ENCODE measurements around the gene WNK1. TPM values are rescaled to one million over a fixed set of nuclear protein-coding genes. Genes with fewer than 3 reads are reported as not detected.

The WNK1 gene
- total RNA-seq, 4 donors from 2014 or later: 168 to 223 (median 204) TPM

DNA sequence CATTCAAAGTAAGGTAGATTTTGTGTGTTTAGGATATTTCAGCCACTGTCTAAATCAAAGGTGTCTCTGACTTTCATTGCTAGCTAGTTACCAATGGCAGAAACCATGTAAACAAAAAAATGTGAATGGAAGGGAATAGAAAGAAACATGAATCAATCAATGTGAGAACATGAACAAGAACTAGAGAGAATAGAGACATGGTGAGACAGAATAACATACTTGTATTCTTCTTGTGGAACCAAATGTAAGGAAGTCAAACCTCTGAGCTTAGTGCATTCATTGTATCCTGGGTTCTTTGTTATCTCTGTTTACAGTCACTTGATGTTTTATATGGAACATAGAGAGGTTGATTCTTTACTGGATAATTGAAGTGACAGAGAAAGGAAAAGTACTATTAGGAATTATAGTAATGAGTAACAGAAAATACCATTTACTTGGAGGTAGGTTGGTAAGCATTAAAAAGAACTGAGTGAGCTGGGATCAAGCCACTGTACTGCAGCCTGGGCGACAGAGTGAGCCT is 2.6 kb upstream of the WNK1 start:
- no peaks in the 10 kb centered on the region for H3K36me3 ChIP-seq
- no peaks in the 10 kb centered on the region for H3K27me3 ChIP-seq
- H3K27ac ChIP-seq: peak overlapping the region; percentile 97 to 99 (median 99)
- no peaks in the 10 kb centered on the region for H3K9me3 ChIP-seq
- intact Hi-C loops (cut with DNase I; ENCODE audit: low total_unique reads) (loop anchor here (2.0 to 5.0 kb wide), 2 partner anchors 25 to 348 kb away; partner anchors contain the start of gene CCDC77), in situ Hi-C loops (cut with MboI; ENCODE audit: low sequenced_read_pairs in 4 of 4) (loop anchor here (5.0 to 25.0 kb wide), 5 partner anchors 65 to 175 kb away; no protein-coding TSS in a partner anchor)
- no peak for ATAC-seq
- no peak for DNase-seq
- TF ChIP-seq, protein P1, sequence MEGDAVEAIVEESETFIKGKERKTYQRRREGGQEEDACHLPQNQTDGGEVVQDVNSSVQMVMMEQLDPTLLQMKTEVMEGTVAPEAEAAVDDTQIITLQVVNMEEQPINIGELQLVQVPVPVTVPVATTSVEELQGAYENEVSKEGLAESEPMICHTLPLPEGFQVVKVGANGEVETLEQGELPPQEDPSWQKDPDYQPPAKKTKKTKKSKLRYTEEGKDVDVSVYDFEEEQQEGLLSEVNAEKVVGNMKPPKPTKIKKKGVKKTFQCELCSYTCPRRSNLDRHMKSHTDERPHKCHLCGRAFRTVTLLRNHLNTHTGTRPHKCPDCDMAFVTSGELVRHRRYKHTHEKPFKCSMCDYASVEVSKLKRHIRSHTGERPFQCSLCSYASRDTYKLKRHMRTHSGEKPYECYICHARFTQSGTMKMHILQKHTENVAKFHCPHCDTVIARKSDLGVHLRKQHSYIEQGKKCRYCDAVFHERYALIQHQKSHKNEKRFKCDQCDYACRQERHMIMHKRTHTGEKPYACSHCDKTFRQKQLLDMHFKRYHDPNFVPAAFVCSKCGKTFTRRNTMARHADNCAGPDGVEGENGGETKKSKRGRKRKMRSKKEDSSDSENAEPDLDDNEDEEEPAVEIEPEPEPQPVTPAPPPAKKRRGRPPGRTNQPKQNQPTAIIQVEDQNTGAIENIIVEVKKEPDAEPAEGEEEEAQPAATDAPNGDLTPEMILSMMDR (IDR thresholded peaks at IDR 0.05 in 4 of 5, conservative IDR thresholded peaks at IDR 0.05 in 1 of 5): no peak
- TF ChIP-seq POLR2A (IDR thresholded peaks at IDR 0.05): no peak
- peaks cover 9 to 13% of the 10 kb centered on the region in 2 donors for H3K4me1 ChIP-seq
- no peak overlapping the region for H3K4me3 ChIP-seq

DNA sequence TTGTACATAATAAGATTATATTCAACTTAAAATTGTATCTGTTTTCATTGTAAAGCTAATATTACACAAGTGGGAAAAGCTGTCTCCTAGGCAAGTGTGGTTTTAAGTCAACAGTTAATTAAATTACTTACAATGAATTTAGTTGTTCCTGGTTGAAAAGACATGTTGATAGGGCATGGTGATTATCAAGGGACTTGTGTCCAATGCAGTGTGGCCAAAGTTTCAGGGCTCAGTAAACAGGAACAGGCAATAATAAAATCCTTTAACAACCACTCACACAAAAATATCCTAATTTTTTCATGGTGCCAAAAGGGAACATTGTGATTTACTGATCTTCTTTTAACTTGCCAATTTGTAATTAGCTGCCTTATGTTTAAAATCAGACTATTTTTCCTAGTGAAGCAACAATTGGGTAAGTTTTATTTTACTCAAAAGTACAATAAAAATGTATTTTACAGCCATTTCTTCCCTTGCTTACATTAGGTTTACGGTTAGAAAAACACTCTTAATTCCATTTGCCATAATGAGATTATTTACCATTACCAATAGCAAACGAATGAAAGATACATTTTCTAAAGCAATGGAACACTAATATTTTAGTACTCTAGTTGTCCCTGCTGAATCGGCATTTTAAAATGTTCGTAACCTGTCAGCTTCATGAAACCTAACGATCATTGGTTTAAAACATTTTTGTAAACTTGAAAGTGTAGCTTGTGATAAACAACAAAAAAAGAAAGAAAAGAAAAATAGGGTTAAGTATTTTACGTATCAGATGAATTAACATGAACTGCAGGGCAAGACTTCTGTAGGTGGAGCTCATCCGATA is 1.8 kb upstream of the WNK1 start:
- TF ChIP-seq, protein P1 (IDR thresholded peaks at IDR 0.05 in 4 of 5, conservative IDR thresholded peaks at IDR 0.05 in 1 of 5): no peak
- no peak for TF ChIP-seq POLR2A (IDR thresholded peaks at IDR 0.05)
- peaks cover 10 to 14% of the 10 kb centered on the region in 2 donors for H3K4me1 ChIP-seq
- intact Hi-C loops (cut with DNase I; ENCODE audit: low total_unique reads): loop anchor here (1.0 to 5.0 kb wide), 5 partner anchors 26 to 348 kb away; partner anchors contain the start of gene CCDC77
- H3K4me3 ChIP-seq: peak overlapping the region; percentile 48 to 92 (median 78)
- DNase-seq (no peak), ATAC-seq (no peak)
- peak overlapping the region; percentile 97 to 99 (median 99) for H3K27ac ChIP-seq
- H3K9me3 ChIP-seq: no peaks in the 10 kb centered on the region
- in situ Hi-C loops (cut with MboI; ENCODE audit: low sequenced_read_pairs in 4 of 4): loop anchor here in 2 of 4 donors (5.0 to 10.0 kb wide), 3 partner anchors 64 to 173 kb away; no protein-coding TSS in a partner anchor
- H3K36me3 ChIP-seq: no peaks in the 10 kb centered on the region
- no peaks in the 10 kb centered on the region for H3K27me3 ChIP-seq

DNA sequence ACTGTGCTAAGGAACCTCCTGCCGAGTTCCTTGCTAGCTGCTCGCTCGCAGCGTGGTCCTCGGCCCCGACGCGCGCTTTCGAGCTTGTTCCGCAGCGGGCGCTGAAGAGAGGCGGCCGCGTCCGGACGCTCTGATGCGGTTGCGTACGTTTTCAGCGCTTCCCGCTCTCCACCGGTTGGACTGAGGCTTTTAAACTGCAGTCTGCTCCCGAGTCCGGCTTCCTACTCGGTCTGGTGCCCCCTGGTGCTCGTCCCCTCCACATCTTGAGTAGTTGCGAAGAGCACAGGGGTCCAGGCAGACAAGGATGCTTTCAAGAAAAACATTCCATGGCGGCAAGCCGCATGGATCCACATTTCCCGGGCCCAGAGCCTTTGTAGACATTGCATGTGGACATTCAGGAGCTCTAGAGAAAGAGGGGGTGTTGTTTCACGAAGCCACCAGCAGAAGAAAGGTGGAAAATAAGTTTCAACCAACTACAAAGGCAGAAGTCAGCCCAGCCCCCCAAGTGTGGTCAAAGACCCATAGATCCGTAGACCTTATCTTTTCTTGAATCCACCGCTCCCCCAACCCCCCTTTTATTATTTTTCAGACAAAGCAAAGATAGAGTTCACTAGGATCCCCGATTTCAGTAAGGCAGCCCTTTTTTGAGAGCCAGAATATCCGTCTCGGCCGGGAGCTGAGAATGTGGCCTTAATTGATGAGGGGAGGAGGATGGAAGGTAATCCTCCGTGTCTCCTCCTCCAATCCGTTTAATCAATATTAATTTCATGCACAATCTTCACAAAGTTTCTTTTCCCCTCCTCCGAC is 984 bp upstream of the WNK1 start:
- intact Hi-C loops (cut with DNase I; ENCODE audit: low total_unique reads): loop anchor here (1.0 to 5.0 kb wide), 5 partner anchors 27 to 349 kb away; partner anchors contain the start of gene CCDC77
- Histone ChIP-seq H3K27me3 (no peaks in the 10 kb centered on the region), H3K27ac (peak overlapping the region; percentile 97 to 99 (median 99)), H3K4me3 (peak overlapping the region; percentile 48 to 92 (median 78)), H3K36me3 (no peaks in the 10 kb centered on the region), H3K9me3 (no peaks in the 10 kb centered on the region), H3K4me1 (peaks cover 18 to 22% of the 10 kb centered on the region in 2 donors)
- ATAC-seq (peak; percentile 45 to 64), DNase-seq (peak; percentile 88 to 93)
- in situ Hi-C loops (cut with MboI; ENCODE audit: low sequenced_read_pairs in 4 of 4): loop anchor here in 2 of 4 donors (5.0 to 10.0 kb wide), 3 partner anchors 63 to 174 kb away; no protein-coding TSS in a partner anchor
- TF ChIP-seq, protein P1 (IDR thresholded peaks at IDR 0.05 in 4 of 5, conservative IDR thresholded peaks at IDR 0.05 in 1 of 5): peak; percentile 76 to 84 (median 82)
- peak; percentile 43 to 62 for TF ChIP-seq POLR2A (IDR thresholded peaks at IDR 0.05)

All from gastrocnemius medialis (tissue), 4 donors.